HEK293 (cell line): ENCODE data around the gene NEAT1.
A peak's percentile ranks its signal among the peaks of the same experiment; 100 is the strongest.

ENCODE experiments used
- CTCF ChIA-PET: fragments of 350-600 bp; formaldehyde crosslinking; extraction: SDS; loops from one replicate; lab custom pipeline; 2021; ENCODE audit warnings: antibody characterized with exemption; lab: Yijun Ruan, JAX
- POLR2A ChIA-PET: fragments of 300-600 bp; formaldehyde crosslinking; extraction: SDS; loops from one replicate; lab custom pipeline; 2020; ENCODE audit warnings: antibody characterized with exemption, inconsistent platforms; lab: Yijun Ruan, JAX
- H3K27ac ChIP-seq: fragments of 200-500 bp; sonication (Bioruptor generic); 2 replicates; pipeline ENCODE4 v1.5.1; 2014; ENCODE audit warnings: low read depth, low read length, control low read depth, inconsistent platforms; ENCODE audit errors: extremely low read depth
- H3K36me3 ChIP-seq, 2 experiments: fragments of 200-500 bp in 1 of 2; sonication (Bioruptor generic) in 1 of 2; 1 replicate in 1 of 2; 2 replicates in 1 of 2; pipeline ENCODE4 v1.5.1; 2014 to 2017; ENCODE audit warnings: inconsistent platforms in 2 of 2, low read length in 2 of 2; ENCODE audit not compliant: control insufficient read depth in 2 of 2, insufficient read depth in 1 of 2
- H3K4me1 ChIP-seq: fragments of 200-500 bp; sonication (Bioruptor generic); 2 replicates; pipeline ENCODE4 v1.5.1; 2014; ENCODE audit warnings: mild to moderate bottlenecking, low read length, inconsistent platforms; ENCODE audit not compliant: control insufficient read depth, insufficient read depth
- H3K4me3 ChIP-seq: 2 replicates; pipeline ENCODE4 v1.5.1; 2011; ENCODE audit warnings: low read depth, mild to moderate bottlenecking, control low read depth, low read length, moderate library complexity
- H3K9me3 ChIP-seq: fragments of 200-500 bp; sonication (Bioruptor generic); 2 replicates; pipeline ENCODE4 v1.5.1; 2014; ENCODE audit warnings: low read depth, low read length, inconsistent platforms; ENCODE audit not compliant: control insufficient read depth, insufficient read depth
- BCL11A ChIP-seq: fragments of 450-650 bp; formaldehyde crosslinking; IDR thresholded peaks from 2 replicates; pipeline ENCODE4 v1.5.1; 2016; ENCODE audit warnings: low read depth, missing biosample characterization, missing genetic modification characterization
- EGR2 ChIP-seq: fragments of 450-650 bp; formaldehyde crosslinking; IDR thresholded peaks from 2 replicates; pipeline ENCODE4 v1.5.1; 2016; ENCODE audit warnings: low read depth, missing biosample characterization, missing genetic modification characterization
- GLI2 ChIP-seq: fragments of 450-650 bp; formaldehyde crosslinking; IDR thresholded peaks from 2 replicates; pipeline ENCODE4; 2017; ENCODE audit warnings: missing biosample characterization, missing genetic modification characterization, low read depth, borderline replicate concordance
- KLF1 ChIP-seq: fragments of 450-650 bp; formaldehyde crosslinking; IDR thresholded peaks from 2 replicates; pipeline ENCODE4 v1.5.1; 2016; ENCODE audit warnings: missing biosample characterization, missing genetic modification characterization
- REPIN1 ChIP-seq: fragments of 450-650 bp; formaldehyde crosslinking; IDR thresholded peaks from 2 replicates; pipeline ENCODE4 v1.5.1; 2017; ENCODE audit warnings: missing biosample characterization, missing genetic modification characterization, low read depth
- SALL2 ChIP-seq: fragments of 450-650 bp; formaldehyde crosslinking; IDR thresholded peaks from 2 replicates; pipeline ENCODE4 v1.5.0; 2017; ENCODE audit warnings: missing biosample characterization, mild to moderate bottlenecking, missing genetic modification characterization, borderline replicate concordance
- SETDB1 ChIP-seq: IDR thresholded peaks from one replicate; pipeline ENCODE4 v1.6.1; 2017; ENCODE audit warnings: mild to moderate bottlenecking, low read length, moderate library complexity, mixed read lengths; ENCODE audit not compliant: insufficient read length
- TCF7L2 ChIP-seq: IDR thresholded peaks from 2 replicates; pipeline ENCODE4 v1.6.1; 2011; ENCODE audit warnings: low read depth, mild to moderate bottlenecking, inconsistent platforms, low read length, moderate library complexity, borderline replicate concordance
- YY1 ChIP-seq: fragments of 450-650 bp; formaldehyde crosslinking; IDR thresholded peaks from 2 replicates; pipeline ENCODE4 v1.5.1; 2018; ENCODE audit warnings: missing biosample characterization, missing genetic modification characterization
- ZNF155 ChIP-seq: fragments of 450-650 bp; formaldehyde crosslinking; IDR thresholded peaks from 2 replicates; pipeline ENCODE4 v1.5.1; 2016; ENCODE audit warnings: missing biosample characterization, missing genetic modification characterization
- ZNF24 ChIP-seq: fragments of 450-650 bp; formaldehyde crosslinking; IDR thresholded peaks from 2 replicates; pipeline ENCODE4 v1.5.1; 2016; ENCODE audit warnings: missing biosample characterization, missing genetic modification characterization
- ZNF335 ChIP-seq: fragments of 450-650 bp; formaldehyde crosslinking; conservative IDR thresholded peaks from 2 replicates; pipeline ENCODE4 v1.5.1; 2016; ENCODE audit warnings: missing biosample characterization, missing genetic modification characterization
- ZNF366 ChIP-seq: fragments of 450-650 bp; formaldehyde crosslinking; conservative IDR thresholded peaks from 2 replicates; pipeline ENCODE4 v1.5.1; 2016; ENCODE audit warnings: missing biosample characterization, missing genetic modification characterization
- ZNF394 ChIP-seq: fragments of 450-650 bp; formaldehyde crosslinking; IDR thresholded peaks from 2 replicates; pipeline ENCODE4 v1.5.1; 2016; ENCODE audit warnings: missing biosample characterization, missing genetic modification characterization, mild to moderate bottlenecking, moderate library complexity, borderline replicate concordance
- ZNF404 ChIP-seq: fragments of 450-650 bp; formaldehyde crosslinking; IDR thresholded peaks from 2 replicates; pipeline ENCODE4 v1.5.1; 2017; ENCODE audit warnings: missing biosample characterization, missing genetic modification characterization
- ZNF776 ChIP-seq: fragments of 450-650 bp; formaldehyde crosslinking; IDR thresholded peaks from 2 replicates; pipeline ENCODE4 v1.5.0; 2017; ENCODE audit warnings: missing biosample characterization, missing genetic modification characterization, borderline replicate concordance
- ZNF791 ChIP-seq: fragments of 450-650 bp; formaldehyde crosslinking; IDR thresholded peaks from 2 replicates; pipeline ENCODE4 v1.5.1; 2016; ENCODE audit warnings: missing biosample characterization, missing genetic modification characterization
- ZNF830 ChIP-seq: fragments of 450-650 bp; IDR thresholded peaks from 2 replicates; pipeline ENCODE4 v1.5.0; 2018; ENCODE audit warnings: missing biosample characterization, missing genetic modification characterization, low read depth, mild to moderate bottlenecking, moderate library complexity
- TF ChIP-seq, protein P1 (sequence below): fragments of 450-650 bp; formaldehyde crosslinking; IDR thresholded peaks from 2 replicates; pipeline ENCODE4 v1.5.1; 2016; ENCODE audit warnings: missing biosample characterization, missing genetic modification characterization, borderline replicate concordance
- TF ChIP-seq, protein P2 (sequence below): fragments of 450-650 bp; formaldehyde crosslinking; IDR thresholded peaks from 2 replicates; pipeline ENCODE4 v1.5.1; 2016; ENCODE audit warnings: missing biosample characterization, missing genetic modification characterization

NEAT1 gene

GRCh38 chr11:65474864-65475263, 52.3 kb downstream of the NEAT1 start:
- TF ChIP-seq ZNF155 (tag by site-specific recombination) (no peak), KLF1 (no peak), ZNF830 (tag by site-specific recombination) (no peak), YY1 (tag by site-specific recombination) (no peak), TCF7L2 (no peak), ZNF366 (tag by site-specific recombination) (no peak), ZNF24 (no peak), ZNF776 (tag by site-specific recombination) (no peak), SETDB1 (no peak), EGR2 (tag by site-specific recombination) (no peak), ZNF394 (no peak), GLI2 (tag by site-specific recombination) (no peak), REPIN1 (tag by site-specific recombination) (no peak), BCL11A (no peak), ZNF404 (tag by site-specific recombination) (no peak), SALL2 (no peak), ZNF791 (tag by site-specific recombination) (no peak)
- TF ChIP-seq, protein P1, sequence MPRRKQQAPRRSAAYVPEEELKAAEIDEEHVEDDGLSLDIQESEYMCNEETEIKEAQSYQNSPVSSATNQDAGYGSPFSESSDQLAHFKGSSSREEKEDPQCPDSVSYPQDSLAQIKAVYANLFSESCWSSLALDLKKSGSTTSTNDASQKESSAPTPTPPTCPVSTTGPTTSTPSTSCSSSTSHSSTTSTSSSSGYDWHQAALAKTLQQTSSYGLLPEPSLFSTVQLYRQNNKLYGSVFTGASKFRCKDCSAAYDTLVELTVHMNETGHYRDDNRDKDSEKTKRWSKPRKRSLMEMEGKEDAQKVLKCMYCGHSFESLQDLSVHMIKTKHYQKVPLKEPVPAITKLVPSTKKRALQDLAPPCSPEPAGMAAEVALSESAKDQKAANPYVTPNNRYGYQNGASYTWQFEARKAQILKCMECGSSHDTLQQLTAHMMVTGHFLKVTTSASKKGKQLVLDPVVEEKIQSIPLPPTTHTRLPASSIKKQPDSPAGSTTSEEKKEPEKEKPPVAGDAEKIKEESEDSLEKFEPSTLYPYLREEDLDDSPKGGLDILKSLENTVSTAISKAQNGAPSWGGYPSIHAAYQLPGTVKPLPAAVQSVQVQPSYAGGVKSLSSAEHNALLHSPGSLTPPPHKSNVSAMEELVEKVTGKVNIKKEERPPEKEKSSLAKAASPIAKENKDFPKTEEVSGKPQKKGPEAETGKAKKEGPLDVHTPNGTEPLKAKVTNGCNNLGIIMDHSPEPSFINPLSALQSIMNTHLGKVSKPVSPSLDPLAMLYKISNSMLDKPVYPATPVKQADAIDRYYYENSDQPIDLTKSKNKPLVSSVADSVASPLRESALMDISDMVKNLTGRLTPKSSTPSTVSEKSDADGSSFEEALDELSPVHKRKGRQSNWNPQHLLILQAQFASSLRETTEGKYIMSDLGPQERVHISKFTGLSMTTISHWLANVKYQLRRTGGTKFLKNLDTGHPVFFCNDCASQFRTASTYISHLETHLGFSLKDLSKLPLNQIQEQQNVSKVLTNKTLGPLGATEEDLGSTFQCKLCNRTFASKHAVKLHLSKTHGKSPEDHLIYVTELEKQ (tag by site-specific recombination), result no peak
- TF ChIP-seq, protein P2, sequence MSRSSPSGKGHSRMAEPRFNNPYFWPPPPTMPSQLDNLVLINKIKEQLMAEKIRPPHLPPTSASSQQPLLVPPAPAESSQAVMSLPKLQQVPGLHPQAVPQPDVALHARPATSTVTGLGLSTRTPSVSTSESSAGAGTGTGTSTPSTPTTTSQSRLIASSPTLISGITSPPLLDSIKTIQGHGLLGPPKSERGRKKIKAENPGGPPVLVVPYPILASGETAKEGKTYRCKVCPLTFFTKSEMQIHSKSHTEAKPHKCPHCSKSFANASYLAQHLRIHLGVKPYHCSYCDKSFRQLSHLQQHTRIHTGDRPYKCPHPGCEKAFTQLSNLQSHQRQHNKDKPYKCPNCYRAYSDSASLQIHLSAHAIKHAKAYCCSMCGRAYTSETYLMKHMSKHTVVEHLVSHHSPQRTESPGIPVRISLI (tag by site-specific recombination), result no peak
- no peaks in the 10 kb centered on the region for H3K9me3 ChIP-seq
- H3K4me1 ChIP-seq, result peaks cover 5% of the 10 kb centered on the region
- no peak overlapping the region for H3K27ac ChIP-seq
- ChIA-PET POLR2A (interaction anchor here (1.3 to 9.9 kb wide), 4 partner anchors 13 to 47 kb away, joined by 4 to 560 read pairs (median 46); partner anchors contain the start of gene MALAT1), CTCF (no interaction called here)
- no peaks in the 10 kb centered on the region for H3K36me3 ChIP-seq
- H3K4me3 ChIP-seq, result no peak overlapping the region

DNA sequence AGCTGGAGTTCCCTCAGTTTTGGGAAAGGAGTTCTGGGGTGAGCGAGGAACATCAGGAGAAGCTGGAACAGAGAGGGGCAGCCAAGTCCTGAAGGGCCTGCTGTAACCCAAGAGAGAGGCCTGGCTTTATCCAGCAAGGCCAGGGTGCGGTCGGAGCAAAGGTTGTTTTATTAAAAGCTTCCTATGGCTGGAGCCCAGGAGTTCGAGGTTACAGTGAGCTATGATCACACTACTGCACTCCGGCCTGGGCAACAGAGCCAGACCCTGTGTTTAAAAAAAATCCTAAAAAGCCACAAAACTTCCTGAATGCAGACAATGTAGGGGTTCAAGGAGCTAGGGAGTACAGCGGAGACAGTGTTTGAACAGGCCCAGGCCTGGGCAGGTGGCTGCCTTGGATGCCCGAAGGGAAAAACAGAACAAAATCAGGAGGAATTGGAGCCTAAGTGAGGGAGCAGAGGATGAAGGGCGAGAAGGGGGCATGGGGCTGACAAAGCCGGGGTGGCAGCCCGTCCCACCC, 54.1 kb downstream of the NEAT1 start:
- TF ChIP-seq ZNF335 (tag by site-specific recombination), result peak; percentile 79
- no peak for TF ChIP-seq GLI2 (tag by site-specific recombination)
- Histone ChIP-seq H3K4me3 (peak overlapping the region; percentile 98), H3K4me1 (peaks cover 2% of the 10 kb centered on the region), H3K36me3 (no peaks in the 10 kb centered on the region), H3K27ac (peak overlapping the region; percentile 93), H3K9me3 (no peaks in the 10 kb centered on the region)
- ChIA-PET CTCF (interaction anchor here (0.5 to 1.7 kb wide), 5 partner anchors 8 to 61 kb away, joined by 3 to 6 read pairs (median 4); no protein-coding TSS in a partner anchor), POLR2A (interaction anchor here (1.7 to 9.9 kb wide), 7 partner anchors 8 to 57 kb away, joined by 7 to 560 read pairs (median 30); partner anchors contain the start of genes MALAT1 and NEAT1)
